HepG2 (cell line): ENCODE measurements around the gene DAAM2.

Experiments
- BORCS8-MEF2B ChIP-seq: sonication (generic); formaldehyde crosslinking; IDR thresholded peaks from 2 replicates; pipeline ENCODE4 v1.8.0; 2022; ENCODE audit warnings: mild to moderate bottlenecking, missing genetic modification reagents
- CHCHD3 ChIP-seq: sonication (generic); formaldehyde crosslinking; IDR thresholded peaks from 2 replicates; pipeline ENCODE4 v1.8.0; 2022; ENCODE audit warnings: mild to moderate bottlenecking, missing genetic modification reagents, moderate library complexity
- KLF12 ChIP-seq: sonication (generic); formaldehyde crosslinking; IDR thresholded peaks from 2 replicates; pipeline ENCODE4 v1.4.0; 2020; ENCODE audit warnings: missing genetic modification reagents, borderline replicate concordance
- KLF15 ChIP-seq: sonication (generic); formaldehyde crosslinking; IDR thresholded peaks from 2 replicates; pipeline ENCODE4 v1.8.1; 2023; ENCODE audit warnings: borderline replicate concordance, mild to moderate bottlenecking, inconsistent platforms, missing genetic modification reagents, mixed read lengths
- POLR2AphosphoS5 ChIP-seq: IDR thresholded peaks from 2 replicates; pipeline ENCODE4 v1.6.1; 2012; ENCODE audit warnings: low read depth, low read length
- SMAD3 ChIP-seq: sonication (generic); formaldehyde crosslinking; IDR thresholded peaks from 2 replicates; pipeline ENCODE4 v1.4.0; 2020; ENCODE audit warnings: missing genetic modification reagents
- TAF1 ChIP-seq: sonication (generic); formaldehyde crosslinking; IDR thresholded peaks from 2 replicates; pipeline ENCODE4 v1.4.0; 2020; ENCODE audit warnings: missing genetic modification reagents
- TCF7 ChIP-seq: sonication (generic); IDR thresholded peaks from 2 replicates; pipeline ENCODE4 v1.6.1; 2016; ENCODE audit warnings: antibody characterized with exemption, low read depth
- ZFP36 ChIP-seq: fragments of 150-350 bp; IDR thresholded peaks from 2 replicates; pipeline ENCODE4 v1.6.1; 2018; ENCODE audit warnings: borderline replicate concordance, low read length, low read depth; ENCODE audit not compliant: partially characterized antibody
- ZNF138 ChIP-seq: sonication (generic); formaldehyde crosslinking; IDR thresholded peaks from 2 replicates; pipeline ENCODE4 v1.5.0; 2020; ENCODE audit warnings: mild to moderate bottlenecking, low read depth, missing genetic modification reagents
- ZZZ3 ChIP-seq: sonication (generic); formaldehyde crosslinking; IDR thresholded peaks from 2 replicates; pipeline ENCODE4 v1.4.0; 2020; ENCODE audit warnings: missing genetic modification reagents, mild to moderate bottlenecking, borderline replicate concordance
- TF ChIP-seq, protein P1 (sequence below): sonication (generic); formaldehyde crosslinking; IDR thresholded peaks from 2 replicates; pipeline ENCODE4 v1.5.1; 2020; ENCODE audit warnings: missing genetic modification reagents, mild to moderate bottlenecking, borderline replicate concordance

DNA sequence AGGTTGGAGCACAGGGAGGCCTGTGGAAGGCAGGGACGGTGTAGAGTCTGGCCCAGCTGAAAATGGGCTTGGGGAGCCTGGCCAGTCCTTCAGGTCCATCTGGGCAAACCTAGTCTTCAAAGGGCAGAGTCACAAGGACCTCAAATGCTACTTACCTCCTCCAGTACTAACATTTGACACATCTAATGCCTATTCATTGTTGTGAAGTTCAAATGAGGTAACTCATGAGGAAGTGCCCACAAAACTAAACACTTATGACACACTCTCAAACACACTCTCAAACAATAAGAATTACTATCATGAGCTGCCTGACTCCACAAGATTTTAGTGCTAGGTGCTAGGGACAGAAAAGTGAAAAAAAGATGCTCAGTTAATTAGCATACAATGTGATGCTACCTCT lies 27.1 kb downstream of the DAAM2 start:
- no peak for TF ChIP-seq KLF12 (CRISPR knock-in tag)
- no peak for TF ChIP-seq ZNF138 (CRISPR knock-in tag)
- no peak for TF ChIP-seq POLR2AphosphoS5
- no peak for TF ChIP-seq CHCHD3 (CRISPR knock-in tag)
- TF ChIP-seq BORCS8-MEF2B (CRISPR knock-in tag) = no peak
- TF ChIP-seq SMAD3 = no peak
- TF ChIP-seq, protein P1, sequence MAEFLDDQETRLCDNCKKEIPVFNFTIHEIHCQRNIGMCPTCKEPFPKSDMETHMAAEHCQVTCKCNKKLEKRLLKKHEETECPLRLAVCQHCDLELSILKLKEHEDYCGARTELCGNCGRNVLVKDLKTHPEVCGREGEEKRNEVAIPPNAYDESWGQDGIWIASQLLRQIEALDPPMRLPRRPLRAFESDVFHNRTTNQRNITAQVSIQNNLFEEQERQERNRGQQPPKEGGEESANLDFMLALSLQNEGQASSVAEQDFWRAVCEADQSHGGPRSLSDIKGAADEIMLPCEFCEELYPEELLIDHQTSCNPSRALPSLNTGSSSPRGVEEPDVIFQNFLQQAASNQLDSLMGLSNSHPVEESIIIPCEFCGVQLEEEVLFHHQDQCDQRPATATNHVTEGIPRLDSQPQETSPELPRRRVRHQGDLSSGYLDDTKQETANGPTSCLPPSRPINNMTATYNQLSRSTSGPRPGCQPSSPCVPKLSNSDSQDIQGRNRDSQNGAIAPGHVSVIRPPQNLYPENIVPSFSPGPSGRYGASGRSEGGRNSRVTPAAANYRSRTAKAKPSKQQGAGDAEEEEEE = no peak
- TF ChIP-seq ZFP36 = no peak
- no peak for TF ChIP-seq TAF1 (CRISPR knock-in tag)
- no peak for TF ChIP-seq KLF15 (CRISPR knock-in tag)
- TF ChIP-seq ZZZ3 (CRISPR knock-in tag) = no peak
- no peak for TF ChIP-seq TCF7
